T47D (cell line): Measurements from ENCODE around the gene ZNF324B.
"Not testable (repeated sequence)": the region's sequence is repeated elsewhere in the genome, so short reads cannot be mapped to it uniquely, and the experiment has no call there.

Experiments used
- DNase-seq, 2 experiments: peaks; one replicate each; pipeline versions ENCODE4 v3.0.0 to v3.0.0-alpha.2; 2011 to 2012; ENCODE audit warnings: low read depth in 1 of 2, low spot score in 1 of 2
- JUND ChIP-seq: IDR thresholded peaks from 2 replicates; pipeline ENCODE4 v1.6.1; 2012; ENCODE audit warnings: low read depth
- in situ Hi-C: cut with HindIII; loops from 2 replicates; pipeline ENCODE4 v1.10.0; 2016; ENCODE audit warnings: low sequenced_read_pairs, low pct_unique_long_range_greater_than_20kb

ZNF324B gene

GRCh38 chr19:58477130-58477529 lies 25.7 kb downstream of the ZNF324B start:
- no peak for DNase-seq
- in situ Hi-C loops: no loop called here
- TF ChIP-seq JUND: no peak

GRCh38 chr19:58477871-58478270 lies 26.4 kb downstream of the ZNF324B start:
- DNase-seq: no peak
- in situ Hi-C loops: no loop called here
- TF ChIP-seq JUND: no peak

DNA sequence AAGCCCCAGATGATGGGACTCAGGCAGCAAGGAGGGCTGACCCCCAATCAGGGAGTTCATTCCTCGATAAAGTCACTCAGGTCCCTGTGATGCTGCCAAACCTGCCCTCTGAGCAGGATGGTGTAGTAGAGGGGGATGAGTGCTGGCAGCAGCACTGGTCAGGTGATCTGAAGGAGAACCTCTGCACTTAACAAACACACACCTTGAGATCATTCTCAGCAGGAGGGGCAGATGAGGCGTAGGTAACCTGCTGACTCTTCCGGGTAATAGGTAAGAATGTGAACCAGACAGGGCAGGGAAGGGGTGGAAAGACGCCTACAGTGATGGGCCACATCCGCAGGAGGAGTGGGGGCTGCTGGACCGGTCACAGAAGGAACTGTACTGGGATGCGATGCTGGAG lies 27.9 kb downstream of the ZNF324B start:
- DNase-seq: no peak
- in situ Hi-C loops: no loop called here
- TF ChIP-seq JUND: no peak

GRCh38 chr19:58479736-58480480 lies 28.5 kb downstream of the ZNF324B start:
- in situ Hi-C loops: no loop called here
- no peak for TF ChIP-seq JUND
- no peak for DNase-seq

DNA sequence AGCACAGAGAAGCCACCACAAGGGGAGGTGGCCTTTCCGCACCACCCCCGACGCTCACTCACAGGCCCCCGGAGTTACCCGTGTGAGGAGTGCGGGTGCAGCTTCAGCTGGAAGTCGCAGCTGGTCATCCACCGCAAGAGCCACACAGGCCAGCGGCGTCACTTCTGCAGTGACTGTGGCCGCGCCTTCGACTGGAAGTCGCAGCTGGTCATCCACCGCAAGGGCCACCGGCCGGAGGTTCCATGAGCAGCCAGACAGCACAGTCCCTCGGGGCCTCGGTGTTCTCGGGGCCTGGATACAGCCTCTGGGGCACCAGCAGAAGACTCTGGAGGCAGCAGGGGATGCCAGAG lies 29.0 kb downstream of the ZNF324B start:
- in situ Hi-C loops: no loop called here
- TF ChIP-seq JUND: no peak
- no peak for DNase-seq

GRCh38 chr19:58480831-58481230 lies 29.4 kb downstream of the ZNF324B start:
- TF ChIP-seq JUND: no peak
- no peak for DNase-seq
- in situ Hi-C loops: no loop called here

DNA sequence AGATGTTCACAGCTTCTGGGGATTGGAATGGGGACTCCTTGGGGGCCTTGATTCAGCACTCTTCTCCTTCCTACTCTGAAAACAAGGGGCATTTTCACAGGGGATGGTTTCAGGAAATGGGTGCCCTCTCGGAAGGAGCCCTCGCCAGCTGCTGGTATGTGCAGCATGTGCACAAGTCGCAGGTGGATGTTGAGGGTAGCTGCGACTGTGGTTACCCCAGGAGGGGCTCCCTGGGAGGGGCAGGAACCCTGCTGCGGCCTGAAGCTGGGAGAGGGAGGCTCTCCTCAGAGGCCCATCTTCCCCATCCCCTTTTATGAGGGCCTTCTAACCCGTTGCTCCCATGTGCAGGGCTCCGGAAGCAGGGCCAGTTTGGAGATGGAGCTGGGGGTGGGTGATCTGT lies 30.9 kb downstream of the ZNF324B start:
- no peak for TF ChIP-seq JUND
- DNase-seq: no peak
- in situ Hi-C loops: no loop called here

DNA sequence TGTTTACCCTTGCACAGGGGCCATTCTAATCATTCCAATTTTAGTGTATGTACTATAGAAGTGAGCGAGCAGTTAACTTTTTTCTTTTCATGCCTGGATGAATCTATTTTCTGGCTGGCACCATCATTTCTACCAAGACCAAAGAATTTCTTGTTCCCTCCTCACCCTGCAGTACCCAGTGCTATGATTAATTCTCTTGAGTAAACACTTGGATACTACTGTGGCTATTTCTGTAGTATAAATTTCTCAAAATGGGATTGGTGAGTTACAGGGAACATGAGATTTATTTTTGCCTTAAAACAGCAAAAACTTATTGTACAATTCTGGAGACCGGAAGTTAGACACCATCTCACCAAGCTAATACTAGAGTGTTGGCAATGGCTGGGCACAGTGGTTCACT lies 32.4 kb downstream of the ZNF324B start:
- no peak for DNase-seq
- in situ Hi-C loops: no loop called here
- no peak for TF ChIP-seq JUND

DNA sequence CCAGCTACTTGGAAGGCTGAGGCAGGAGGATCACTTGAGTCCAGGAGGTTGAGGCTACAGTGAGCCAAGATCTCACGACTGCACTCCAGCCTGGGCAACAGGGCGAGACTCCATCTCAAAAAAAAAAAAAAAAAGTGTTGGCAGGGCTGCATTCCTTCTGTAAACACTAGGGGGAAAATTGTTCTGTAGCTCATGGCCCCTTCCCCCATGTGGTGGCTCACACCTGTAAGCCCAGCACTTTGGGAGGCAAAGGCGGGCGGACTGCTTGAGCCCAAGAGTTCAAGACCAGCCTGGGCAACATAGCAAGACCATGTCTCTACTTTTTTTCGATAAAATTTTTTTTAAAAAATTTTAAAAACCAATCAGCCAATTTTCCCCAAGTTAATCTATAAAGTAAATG lies 32.9 kb downstream of the ZNF324B start:
- in situ Hi-C loops, DNase-seq: not testable (repeated sequence)

- in situ Hi-C loops: no loop called here
- no peak for TF ChIP-seq JUND
- DNase-seq: no peak
Measured at GRCh38 chr19:58491393-58491792, 40.0 kb downstream of the ZNF324B start.

DNA sequence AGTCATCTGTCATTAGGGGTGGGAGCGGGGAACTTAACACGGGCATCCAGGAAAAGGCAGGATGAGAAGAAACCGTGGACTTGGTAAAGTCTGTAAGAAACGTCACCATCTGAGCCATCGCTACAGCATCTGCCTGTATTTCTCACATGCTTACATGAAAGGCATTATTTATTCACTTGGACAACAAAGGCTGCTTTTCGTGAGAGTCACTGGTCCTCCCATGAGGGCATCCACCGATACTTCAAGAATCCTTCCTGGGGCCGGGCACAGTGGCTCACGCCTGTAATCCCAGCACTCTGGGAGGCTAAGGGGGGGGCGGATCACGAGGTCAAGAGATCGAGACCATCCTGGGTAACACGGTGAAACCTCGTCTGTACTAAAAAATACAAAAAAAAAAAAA lies 40.8 kb downstream of the ZNF324B start:
- DNase-seq: no peak
- in situ Hi-C loops: no loop called here
- TF ChIP-seq JUND: no peak

GRCh38 chr19:58497634-58498170 lies 46.3 kb downstream of the ZNF324B start:
- in situ Hi-C loops: no loop called here
- DNase-seq: no peak
- no peak for TF ChIP-seq JUND

DNA sequence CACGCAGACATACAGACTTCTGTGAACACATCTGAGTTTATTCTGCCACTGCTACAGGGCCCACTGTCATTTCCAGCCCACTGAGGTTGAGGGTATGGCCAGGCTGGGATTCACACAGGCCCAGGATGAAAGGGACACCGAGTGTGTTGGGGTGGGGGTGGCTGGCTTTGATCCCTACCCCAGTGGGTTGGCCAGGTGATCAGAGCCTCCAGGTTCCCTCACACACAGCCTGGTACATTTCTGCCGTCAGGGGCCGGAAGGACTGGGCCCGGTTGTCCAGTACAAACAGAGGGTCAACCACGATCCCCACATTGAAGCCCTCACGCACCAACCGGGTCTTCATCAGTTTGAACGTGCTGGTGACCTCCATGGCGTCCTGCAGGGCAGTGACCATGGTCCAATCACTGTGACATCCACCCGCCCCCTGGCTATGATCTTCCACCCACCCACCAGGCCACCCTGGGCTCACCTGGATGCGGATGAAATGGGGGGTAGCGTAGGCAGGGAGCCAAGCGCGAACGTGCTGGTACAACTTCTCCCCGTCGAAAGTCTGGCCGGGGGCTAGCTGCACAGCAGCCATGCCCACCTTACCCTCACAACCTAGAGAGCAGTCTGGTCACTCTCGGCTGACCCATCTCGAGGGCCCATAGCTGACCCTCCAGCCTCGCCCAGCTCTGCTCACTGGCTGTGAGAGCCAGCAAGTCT lies 47.0 kb downstream of the ZNF324B start:
- in situ Hi-C loops: no loop called here
- no peak for TF ChIP-seq JUND
- no peak for DNase-seq
